ENCODE data around the gene ZNF239. TPM values are rescaled to one million over a fixed set of nuclear protein-coding genes. Genes with fewer than 3 reads are reported as not detected.
A peak's percentile ranks its signal among the peaks of the same experiment; 100 is the strongest.
"Not testable (repeated sequence)": the region's sequence is repeated elsewhere in the genome, so short reads cannot be mapped to it uniquely, and the experiment has no call there.

ZNF239 gene
- total RNA-seq, 1 experiment from 2014 or later = 3.3 TPM

GRCh38 chr10:43607199-43607573 lies 32.8 kb upstream of the ZNF239 start:
- Histone ChIP-seq H3K4me2 (peak overlapping the region; percentile 91), H3F3A (ENCODE audit: insufficient read depth, low read depth) (no peaks in the 10 kb centered on the region), H3K79me2 (ENCODE audit: low read depth) (no peaks in the 10 kb centered on the region), H3K9me3 (ENCODE audit: insufficient read depth, low read depth) (peaks cover 15% of the 10 kb centered on the region; the same call in 1 of the 2 replicates), H3K27ac (no peak overlapping the region), H3K4me1 (replicated peaks; ENCODE audit: insufficient read depth) (peaks cover 6% of the 10 kb centered on the region; the same call in 1 of the 2 replicates), H2AFZ (peak overlapping the region; percentile 89), H4K20me1 (ENCODE audit: insufficient read depth) (no peaks in the 10 kb centered on the region), H3K9me2 (ENCODE audit: insufficient read depth) (no peaks in the 10 kb centered on the region), H3K36me3 (ENCODE audit: low read depth) (peaks cover 16% of the 10 kb centered on the region; the same call in 1 of the 2 replicates), H3K4me3 (peak overlapping the region; percentile 85), H3K27me3 (ENCODE audit: insufficient read depth, low read depth) (peaks cover 9% of the 10 kb centered on the region; the same call in 1 of the 2 replicates)
- ChIA-PET POLR2A (ENCODE audit: unreplicated experiment) (interaction anchor here (0.8 kb wide), 1 partner anchor 478 kb away, joined by 3 read pairs; no protein-coding TSS in a partner anchor), CTCF (no interaction called here)
- TF ChIP-seq EZH2 (IDR thresholded peaks at IDR 0.05; ENCODE audit: low read depth) (no peak), CTCF (conservative IDR thresholded peaks at IDR 0.05) (no peak)
- no TSS peak for BruUV-seq (replicated peaks)
- intact Hi-C loops (cut with micrococcal nuclease; ENCODE audit: unreplicated experiment) = no loop called here
- no peak for DNase-seq

- H3K27ac ChIP-seq = no peak within 1 kb of the TSS
- H3K79me2 ChIP-seq (ENCODE audit: low read depth) = no peaks in the 10 kb centered on the region
- H3K36me3 ChIP-seq (ENCODE audit: low read depth) = peaks cover 11% of the 10 kb centered on the region; the same call in 1 of the 2 replicates
- CTCF ChIA-PET = no interaction called here
- BruUV-seq (replicated peaks) = TSS peak; percentile 59
- peak within 1 kb of the TSS; percentile 89 for H2AFZ ChIP-seq
- peaks cover 6% of the 10 kb centered on the region; the same call in 1 of the 2 replicates for H3K4me1 ChIP-seq (replicated peaks; ENCODE audit: insufficient read depth)
- POLR2A ChIA-PET (ENCODE audit: unreplicated experiment) = interaction anchor here (0.8 kb wide), 1 partner anchor 478 kb away, joined by 3 read pairs; no protein-coding TSS in a partner anchor
- H3K9me2 ChIP-seq (ENCODE audit: insufficient read depth) = no peaks in the 10 kb centered on the region
- peaks cover 15% of the 10 kb centered on the region; the same call in 1 of the 2 replicates for H3K27me3 ChIP-seq (ENCODE audit: insufficient read depth, low read depth)
- TF ChIP-seq CTCF (conservative IDR thresholded peaks at IDR 0.05) = no peak
- no peak for TF ChIP-seq EZH2 (IDR thresholded peaks at IDR 0.05; ENCODE audit: low read depth)
- peak within 1 kb of the TSS; percentile 85 for H3K4me3 ChIP-seq
- DNase-seq = peak in 1 of 2 experiments; percentile 55
- H4K20me1 ChIP-seq (ENCODE audit: insufficient read depth) = no peaks in the 10 kb centered on the region
- peak within 1 kb of the TSS; percentile 91 for H3K4me2 ChIP-seq
- intact Hi-C loops (cut with micrococcal nuclease; ENCODE audit: unreplicated experiment) = loop anchor here (1.0 kb wide), 1 partner anchor 42 kb away; the partner anchor contains the start of gene ZNF32
- H3F3A ChIP-seq (ENCODE audit: insufficient read depth, low read depth) = no peaks in the 10 kb centered on the region
- peaks cover 9% of the 10 kb centered on the region; the same call in 1 of the 2 replicates for H3K9me3 ChIP-seq (ENCODE audit: insufficient read depth, low read depth)
Measured at GRCh38 chr10:43606323-43607198, 32.1 kb upstream of the ZNF239 start, which contains the start of gene ZNF485. Gene ZNF485, plus strand, starts transcription at chr10:43606438. Its CDS starts 613 bp downstream, at chr10:43607051.

GRCh38 chr10:43605850-43606322 lies 31.5 kb upstream of the ZNF239 start:
- Histone ChIP-seq H3F3A (ENCODE audit: insufficient read depth, low read depth) (no peaks in the 10 kb centered on the region), H3K9me3 (ENCODE audit: insufficient read depth, low read depth) (peaks cover 8% of the 10 kb centered on the region; the same call in 1 of the 2 replicates), H3K27ac (no peak overlapping the region), H3K9me2 (ENCODE audit: insufficient read depth) (no peaks in the 10 kb centered on the region), H3K36me3 (ENCODE audit: low read depth) (peaks cover 7% of the 10 kb centered on the region; the same call in 1 of the 2 replicates), H3K4me2 (peak overlapping the region; percentile 91), H3K4me3 (peak overlapping the region; percentile 85), H3K27me3 (ENCODE audit: insufficient read depth, low read depth) (peaks cover 22% of the 10 kb centered on the region; the same call in 1 of the 2 replicates), H2AFZ (peak overlapping the region; percentile 89; the same call in 1 of the 2 replicates), H3K79me2 (ENCODE audit: low read depth) (no peaks in the 10 kb centered on the region), H4K20me1 (ENCODE audit: insufficient read depth) (no peaks in the 10 kb centered on the region), H3K4me1 (replicated peaks; ENCODE audit: insufficient read depth) (peaks cover 6% of the 10 kb centered on the region; the same call in 1 of the 2 replicates)
- TF ChIP-seq EZH2 (IDR thresholded peaks at IDR 0.05; ENCODE audit: low read depth) = no peak
- TF ChIP-seq CTCF (conservative IDR thresholded peaks at IDR 0.05) = no peak
- POLR2A ChIA-PET (ENCODE audit: unreplicated experiment) = no interaction called here
- CTCF ChIA-PET = no interaction called here
- no TSS peak for BruUV-seq (replicated peaks)
- intact Hi-C loops (cut with micrococcal nuclease; ENCODE audit: unreplicated experiment) = loop anchor here (1.0 kb wide), 1 partner anchor 42 kb away; the partner anchor contains the start of gene ZNF32
- DNase-seq = no peak

- DNase-seq; H3K9me2 ChIP-seq (ENCODE audit: insufficient read depth); H3K4me3 ChIP-seq; H3K36me3 ChIP-seq (ENCODE audit: low read depth); H2AFZ ChIP-seq; H3K4me2 ChIP-seq; POLR2A ChIA-PET (ENCODE audit: unreplicated experiment); H3K27ac ChIP-seq; CTCF ChIA-PET; BruUV-seq (replicated peaks); H3K9me3 ChIP-seq (ENCODE audit: insufficient read depth, low read depth); H3K79me2 ChIP-seq (ENCODE audit: low read depth); H4K20me1 ChIP-seq (ENCODE audit: insufficient read depth); intact Hi-C loops (cut with micrococcal nuclease; ENCODE audit: unreplicated experiment); H3K4me1 ChIP-seq (replicated peaks; ENCODE audit: insufficient read depth); H3F3A ChIP-seq (ENCODE audit: insufficient read depth, low read depth): not testable (repeated sequence)
- peaks cover 32% of the 10 kb centered on the region for H3K27me3 ChIP-seq (ENCODE audit: insufficient read depth, low read depth)
Measured at GRCh38 chr10:43601576-43601975, 27.2 kb upstream of the ZNF239 start.

Data from PC-9 (cell line).